ENCODE data around the gene TRMT13. TPM values are rescaled to one million over a fixed set of nuclear protein-coding genes. Genes with fewer than 3 reads are reported as not detected.

Gene TRMT13
- polyA plus RNA-seq, 1 experiment = 17.9 TPM

- Histone ChIP-seq H3K4me3 (ENCODE audit: low read depth, low read length) (no peak overlapping the region), H3K27ac (ENCODE audit: low read depth, low read length) (no peak overlapping the region), H3K9me3 (ENCODE audit: control insufficient read depth, insufficient read depth, low read length) (no peaks in the 10 kb centered on the region), H3K27me3 (ENCODE audit: control insufficient read depth, insufficient read depth, low read length) (no peaks in the 10 kb centered on the region)
- ChIA-PET POLR2A (no interaction called here), CTCF (no interaction called here)
- TF ChIP-seq, protein P1, sequence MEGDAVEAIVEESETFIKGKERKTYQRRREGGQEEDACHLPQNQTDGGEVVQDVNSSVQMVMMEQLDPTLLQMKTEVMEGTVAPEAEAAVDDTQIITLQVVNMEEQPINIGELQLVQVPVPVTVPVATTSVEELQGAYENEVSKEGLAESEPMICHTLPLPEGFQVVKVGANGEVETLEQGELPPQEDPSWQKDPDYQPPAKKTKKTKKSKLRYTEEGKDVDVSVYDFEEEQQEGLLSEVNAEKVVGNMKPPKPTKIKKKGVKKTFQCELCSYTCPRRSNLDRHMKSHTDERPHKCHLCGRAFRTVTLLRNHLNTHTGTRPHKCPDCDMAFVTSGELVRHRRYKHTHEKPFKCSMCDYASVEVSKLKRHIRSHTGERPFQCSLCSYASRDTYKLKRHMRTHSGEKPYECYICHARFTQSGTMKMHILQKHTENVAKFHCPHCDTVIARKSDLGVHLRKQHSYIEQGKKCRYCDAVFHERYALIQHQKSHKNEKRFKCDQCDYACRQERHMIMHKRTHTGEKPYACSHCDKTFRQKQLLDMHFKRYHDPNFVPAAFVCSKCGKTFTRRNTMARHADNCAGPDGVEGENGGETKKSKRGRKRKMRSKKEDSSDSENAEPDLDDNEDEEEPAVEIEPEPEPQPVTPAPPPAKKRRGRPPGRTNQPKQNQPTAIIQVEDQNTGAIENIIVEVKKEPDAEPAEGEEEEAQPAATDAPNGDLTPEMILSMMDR (IDR thresholded peaks at IDR 0.05; ENCODE audit: low read depth, low read length) = no peak
- no peak for DNase-seq (ENCODE audit: low read depth, low spot score)
Observed at GRCh38 chr1:100101564-100101963, 31.4 kb upstream of the TRMT13 start.

GRCh38 chr1:100107696-100108095 is 25.3 kb upstream of the TRMT13 start:
- POLR2A ChIA-PET = no interaction called here

GRCh38 chr1:100109554-100110066 is 23.4 kb upstream of the TRMT13 start:
- CTCF ChIA-PET = no interaction called here
- no peaks in the 10 kb centered on the region for H3K27me3 ChIP-seq (ENCODE audit: control insufficient read depth, insufficient read depth, low read length)
- H3K4me3 ChIP-seq (ENCODE audit: low read depth, low read length) = no peak overlapping the region
- POLR2A ChIA-PET = no interaction called here
- H3K9me3 ChIP-seq (ENCODE audit: control insufficient read depth, insufficient read depth, low read length) = no peaks in the 10 kb centered on the region
- no peak for DNase-seq (ENCODE audit: low read depth, low spot score)
- TF ChIP-seq, protein P1 (IDR thresholded peaks at IDR 0.05; ENCODE audit: low read depth, low read length) = no peak
- H3K27ac ChIP-seq (ENCODE audit: low read depth, low read length) = no peak overlapping the region

More at GRCh38 chr1:100107696-100108095, 25.3 kb upstream of the TRMT13 start:
- Histone ChIP-seq H3K9me3 (ENCODE audit: control insufficient read depth, insufficient read depth, low read length) (no peaks in the 10 kb centered on the region), H3K27me3 (ENCODE audit: control insufficient read depth, insufficient read depth, low read length) (no peaks in the 10 kb centered on the region), H3K27ac (ENCODE audit: low read depth, low read length) (no peak overlapping the region), H3K4me3 (ENCODE audit: low read depth, low read length) (no peak overlapping the region)
- CTCF ChIA-PET = interaction anchor here (1.2 kb wide), 1 partner anchor 9 kb away, joined by 3 read pairs; no protein-coding TSS in a partner anchor
- DNase-seq (ENCODE audit: low read depth, low spot score) = no peak
- TF ChIP-seq, protein P1 (IDR thresholded peaks at IDR 0.05; ENCODE audit: low read depth, low read length) = no peak

DNA sequence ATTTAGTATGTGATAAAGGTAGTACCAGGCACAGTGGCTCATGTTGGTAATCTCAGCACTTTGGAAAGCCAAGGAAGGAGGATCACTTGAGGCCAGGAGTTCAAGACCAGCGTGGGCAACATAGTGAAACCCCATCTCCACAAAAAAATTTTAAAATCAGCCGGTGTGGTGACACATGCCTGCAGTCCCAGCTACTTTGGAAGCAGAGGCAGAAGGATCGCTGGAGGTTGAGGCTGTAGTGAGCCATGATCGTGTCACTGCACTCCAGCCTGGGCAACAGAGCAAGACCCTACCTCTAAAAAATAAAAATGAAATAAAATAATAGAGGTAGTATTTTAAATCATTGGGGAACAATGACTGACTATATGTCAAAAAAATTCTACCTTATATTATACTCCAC is 17.4 kb upstream of the TRMT13 start:
- H3K9me3 ChIP-seq (ENCODE audit: control insufficient read depth, insufficient read depth, low read length) = no peaks in the 10 kb centered on the region
- DNase-seq (ENCODE audit: low read depth, low spot score) = no peak
- H3K27ac ChIP-seq (ENCODE audit: low read depth, low read length) = no peak overlapping the region
- POLR2A ChIA-PET = no interaction called here
- TF ChIP-seq, protein P1 (IDR thresholded peaks at IDR 0.05; ENCODE audit: low read depth, low read length) = no peak
- no peak overlapping the region for H3K4me3 ChIP-seq (ENCODE audit: low read depth, low read length)
- CTCF ChIA-PET = no interaction called here
- no peaks in the 10 kb centered on the region for H3K27me3 ChIP-seq (ENCODE audit: control insufficient read depth, insufficient read depth, low read length)

GRCh38 chr1:100122177-100122576 is 10.8 kb upstream of the TRMT13 start:
- Histone ChIP-seq H3K9me3 (ENCODE audit: control insufficient read depth, insufficient read depth, low read length) (no peaks in the 10 kb centered on the region), H3K27ac (ENCODE audit: low read depth, low read length) (no peak overlapping the region), H3K4me3 (ENCODE audit: low read depth, low read length) (no peak overlapping the region), H3K27me3 (ENCODE audit: control insufficient read depth, insufficient read depth, low read length) (no peaks in the 10 kb centered on the region)
- POLR2A ChIA-PET = no interaction called here
- TF ChIP-seq, protein P1 (IDR thresholded peaks at IDR 0.05; ENCODE audit: low read depth, low read length) = no peak
- no peak for DNase-seq (ENCODE audit: low read depth, low spot score)
- CTCF ChIA-PET = no interaction called here
